GM12878 (cell line): Measurements from ENCODE around the gene C9. TPM values are rescaled to one million over a fixed set of nuclear protein-coding genes. Genes with fewer than 3 reads are reported as not detected.
"Not testable (repeated sequence)": the region's sequence is repeated elsewhere in the genome, so short reads cannot be mapped to it uniquely, and the experiment has no call there.

ENCODE experiments used
- ATAC-seq: fragments of 200-7000 bp; cut with Tn5 transposase; 3 replicates; pipeline ENCODE4 v1.9.1; 2020; ENCODE audit warnings: mild to moderate bottlenecking, moderate library complexity
- BruUV-seq: library from RNA; stranded (reverse); fragments of 400-500 nt; replicated peaks from 2 replicates; lab custom pipeline; 2021; lab: Mats Ljungman, UMichigan
- CTCF ChIA-PET: fragments of 300-600 bp; sonication (Branson Sonifier 250); formaldehyde crosslinking; extraction: SDS; loops from one replicate; lab custom pipeline; 2021; ENCODE audit warnings: inconsistent platforms; lab: Yijun Ruan, JAX
- POLR2A ChIA-PET: fragments of 350-600 bp; formaldehyde crosslinking; extraction: SDS; loops from one replicate; lab custom pipeline; 2021; ENCODE audit warnings: inconsistent platforms; lab: Charles Lee
- RAD21 ChIA-PET: fragments of 300-600 bp; sonication (Branson Sonifier 250); formaldehyde crosslinking; loops from one replicate; lab custom pipeline; 2023; ENCODE audit warnings: antibody characterized with exemption; ENCODE audit not compliant: unreplicated experiment; lab: Charles Lee
- SMC1A ChIA-PET: fragments of 300-600 bp; sonication (Branson Sonifier 250); formaldehyde crosslinking; loops from one replicate; lab custom pipeline; 2023; ENCODE audit not compliant: unreplicated experiment, uncharacterized antibody; lab: Charles Lee
- DNase-seq: peaks from one replicate; pipeline ENCODE4 v3.0.0-alpha.2; 2011; ENCODE audit warnings: low read depth, low spot score
- FAIRE-seq: peaks from 3 replicates; lab custom pipeline; 2011; peaks lifted over from hg19 to GRCh38; lab: Jason Lieb, UNC
- H2AFZ ChIP-seq: 2 replicates; pipeline ENCODE4 v1.6.0; 2011; ENCODE audit warnings: low read depth, low read length, control low read depth; ENCODE audit not compliant: control insufficient read depth
- H3K27ac ChIP-seq: 2 replicates; pipeline ENCODE4 v1.5.1; 2011; ENCODE audit warnings: control low read depth; ENCODE audit not compliant: control insufficient read depth, insufficient read depth
- H3K27me3 ChIP-seq, 2 experiments: replicated peaks in 1 of 2; 2 replicates each; pipeline versions ENCODE4 v1.6.0 to v1.6.1; 2011; ENCODE audit warnings: low read length in 1 of 2; ENCODE audit not compliant: control insufficient read depth in 2 of 2, insufficient read depth in 2 of 2
- H3K36me3 ChIP-seq, 2 experiments: 2 replicates each; pipeline ENCODE4 v1.5.1; 2011; ENCODE audit warnings: low read length in 1 of 2; ENCODE audit not compliant: control insufficient read depth in 2 of 2, insufficient read depth in 2 of 2
- H3K4me1 ChIP-seq: 2 replicates; pipeline ENCODE4 v1.6.1; 2011; ENCODE audit warnings: mild to moderate bottlenecking, low read length, moderate library complexity, mixed read lengths; ENCODE audit not compliant: control insufficient read depth, insufficient read depth
- H3K4me2 ChIP-seq: 2 replicates; pipeline ENCODE4 v1.6.0; 2011; ENCODE audit warnings: control low read depth; ENCODE audit not compliant: control insufficient read depth, insufficient read depth
- H3K4me3 ChIP-seq: fragments of 200-600 bp; sonication (generic); 2 replicates; pipeline ENCODE4 v1.5.1; 2016
- H3K79me2 ChIP-seq: 2 replicates; pipeline ENCODE4 v1.6.0; 2011; ENCODE audit warnings: low read length; ENCODE audit not compliant: control insufficient read depth, insufficient read depth
- H3K9ac ChIP-seq: 2 replicates; pipeline ENCODE4 v1.8.0; 2011; ENCODE audit warnings: low read length, control low read depth, mixed read lengths; ENCODE audit not compliant: control insufficient read depth, insufficient read depth
- H3K9me3 ChIP-seq: replicated peaks from 3 replicates; pipeline ENCODE4 v1.5.1; 2011; ENCODE audit warnings: mild to moderate bottlenecking, low read length; ENCODE audit not compliant: control insufficient read depth, insufficient read depth
- H4K20me1 ChIP-seq: 2 replicates; pipeline ENCODE4 v1.6.0; 2011; ENCODE audit not compliant: control insufficient read depth, insufficient read depth
- CBFB ChIP-seq: IDR thresholded peaks from 2 replicates; pipeline ENCODE4 v1.6.1; 2016; ENCODE audit warnings: antibody characterized with exemption, low read depth
- HCFC1 ChIP-seq: fragments of 150-350 bp; IDR thresholded peaks from 2 replicates; pipeline ENCODE4 v1.6.1; 2014; ENCODE audit warnings: low read length
- PRDM15 ChIP-seq: fragments of 450-650 bp; formaldehyde crosslinking; IDR thresholded peaks from 2 replicates; pipeline ENCODE4 v1.4.0; 2020; ENCODE audit warnings: mild to moderate bottlenecking, moderate library complexity
- WGBS: methylation state at CpG from one replicate; pipeline ENCODE4 v1.1.6; 2016; ENCODE audit warnings: low lambda C conversion rate; ENCODE audit not compliant: insufficient replicate concordance, insufficient coverage; ENCODE audit errors: missing lambda C conversion rate; 5-methylcytosine and 5-hydroxymethylcytosine counted together
- in situ Hi-C: fragments of 300-500 bp; cut with MboI; formaldehyde crosslinking; loops from 9 replicates; pipeline ENCODE4 v1.14.3; 2018; ENCODE audit warnings: mixed read lengths
- intact Hi-C: fragments of 100-400 bp; cut with micrococcal nuclease; formaldehyde crosslinking; loops from one replicate; pipeline ENCODE4 v1.14.2; 2022; ENCODE audit not compliant: unreplicated experiment
- polyA plus RNA-seq, 11 experiments: library from polyadenylated mRNA; depleted of rRNA in 4 of 11; unstranded in 6 of 11; stranded (reverse) in 5 of 11; fragments of >200 nt; fragmentation: Nextera tagmentation in 4 of 11; fragmentation: Illumina TruSeq in 1 of 11; extraction: Ambion mirVana in 4 of 11; extraction: Trizol in 1 of 11; gene quantifications; 1 replicate in 1 of 11; 2 replicates in 10 of 11; pipeline versions ENCODE4 v1.2.1 to v1.2.3, GENCODE V29; 2011 to 2016; ENCODE audit warnings: inconsistent platforms in 2 of 11, missing spikeins in 2 of 11, low read depth in 1 of 11
- total RNA-seq, 4 experiments: library from RNA; depleted of rRNA in 3 of 4; stranded (reverse); fragments of >200 nt in 3 of 4; fragmentation: Illumina TruSeq in 1 of 4; extraction: Trizol in 1 of 4; gene quantifications; 2 replicates each; pipeline versions ENCODE4 v1.2.1 to v1.2.3, GENCODE V29; 2013 to 2021

C9 gene
- total and polyA plus RNA-seq, 10 of the 15 experiments (the other 5 are each of a cell fraction or from before 2014, with no cell fraction given), result 0.54 TPM; not detected in 9

- H2AFZ ChIP-seq, H3K79me2 ChIP-seq, H3K27me3 ChIP-seq, H3K4me2 ChIP-seq, POLR2A ChIA-PET, H3K9ac ChIP-seq, BruUV-seq, intact Hi-C loops, ATAC-seq, H3K4me3 ChIP-seq, H3K4me1 ChIP-seq, SMC1A ChIA-PET, H3K36me3 ChIP-seq, DNase-seq, RAD21 ChIA-PET, in situ Hi-C loops, FAIRE-seq, H4K20me1 ChIP-seq, H3K9me3 ChIP-seq, H3K27ac ChIP-seq, CTCF ChIA-PET: not testable (repeated sequence)
- 15% methylated on average over 3 of the region's 3 CpGs for WGBS
These were observed 47.8 kb downstream of the C9 start for GRCh38 chr5:39316464-39316863.

GRCh38 chr5:39315995-39316394, 48.3 kb downstream of the C9 start:
- no peaks in the 10 kb centered on the region for H3K36me3 ChIP-seq
- FAIRE-seq (no peak), ATAC-seq (no peak), DNase-seq (no peak)
- POLR2A ChIA-PET, result no interaction called here
- BruUV-seq, result no TSS peak
- H4K20me1 ChIP-seq, result no peaks in the 10 kb centered on the region
- H3K9ac ChIP-seq, result no peak overlapping the region
- H3K4me2 ChIP-seq, result no peak overlapping the region
- no peak overlapping the region for H3K4me3 ChIP-seq
- CTCF ChIA-PET, result no interaction called here
- no peaks in the 10 kb centered on the region for H3K27me3 ChIP-seq
- 22% methylated on average over 4 of the region's 4 CpGs for WGBS
- no peak overlapping the region for H3K27ac ChIP-seq
- no peaks in the 10 kb centered on the region for H3K79me2 ChIP-seq
- intact Hi-C loops (no loop called here), in situ Hi-C loops (no loop called here)
- no peaks in the 10 kb centered on the region for H3K9me3 ChIP-seq
- no peaks in the 10 kb centered on the region for H3K4me1 ChIP-seq
- SMC1A ChIA-PET, result interaction anchor here (0.6 to 0.9 kb wide), 2 partner anchors 15 to 74 kb away, joined by 3 read pairs; no protein-coding TSS in a partner anchor
- TF ChIP-seq HCFC1 (no peak), CBFB (no peak), PRDM15 (CRISPR knock-in tag) (no peak)
- H2AFZ ChIP-seq, result no peak overlapping the region
- RAD21 ChIA-PET, result no interaction called here
